ENCODE results near the gene C10orf95. TPM values are rescaled to one million over a fixed set of nuclear protein-coding genes. Genes with fewer than 3 reads are reported as not detected.

The C10orf95 gene
- total RNA-seq, 1 experiment from 2014 or later = 0.21 TPM

DNA sequence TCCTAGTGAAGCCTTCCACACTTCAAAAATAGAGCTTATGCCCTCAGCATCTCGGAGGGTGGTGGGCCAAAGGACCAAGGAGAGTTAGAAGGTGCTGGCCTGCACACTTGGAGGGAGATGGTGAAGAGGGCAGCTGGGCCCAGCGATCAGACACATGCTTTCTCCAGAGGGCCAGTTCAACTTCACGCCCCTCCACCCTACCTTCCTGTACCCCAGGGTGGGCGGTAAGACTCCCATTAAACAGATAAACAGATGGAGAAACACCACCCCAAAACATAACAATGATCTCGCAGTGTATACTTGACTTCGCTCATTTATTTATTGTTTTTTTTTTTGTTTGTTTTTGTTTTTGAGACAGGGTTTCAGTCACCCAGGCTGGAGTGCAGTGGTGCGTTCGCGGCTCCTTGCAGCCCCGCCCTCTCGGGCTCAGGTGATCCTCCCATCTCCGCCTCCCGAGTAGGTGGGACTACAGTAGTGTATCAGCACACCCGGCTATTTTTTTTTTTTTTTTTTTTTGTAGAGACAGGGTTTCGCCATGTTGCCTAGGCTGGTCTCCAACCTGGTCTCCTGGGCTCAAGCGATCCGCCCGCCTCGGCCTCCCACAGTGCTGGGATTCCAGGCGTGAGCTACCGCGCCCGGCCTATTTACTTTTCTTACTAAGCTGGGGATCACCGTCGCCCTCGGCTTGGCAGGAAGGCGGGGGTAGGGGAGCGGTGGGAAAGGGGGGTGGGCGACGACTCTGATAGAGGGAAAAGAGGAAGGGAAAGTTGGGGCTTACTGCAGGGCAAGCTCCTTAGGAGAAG is 1.8 kb downstream of the C10orf95 start (continued):
- no peak for TF ChIP-seq TCF7L2 (IDR thresholded peaks at IDR 0.05; ENCODE audit: low read depth, low read length)

DNA sequence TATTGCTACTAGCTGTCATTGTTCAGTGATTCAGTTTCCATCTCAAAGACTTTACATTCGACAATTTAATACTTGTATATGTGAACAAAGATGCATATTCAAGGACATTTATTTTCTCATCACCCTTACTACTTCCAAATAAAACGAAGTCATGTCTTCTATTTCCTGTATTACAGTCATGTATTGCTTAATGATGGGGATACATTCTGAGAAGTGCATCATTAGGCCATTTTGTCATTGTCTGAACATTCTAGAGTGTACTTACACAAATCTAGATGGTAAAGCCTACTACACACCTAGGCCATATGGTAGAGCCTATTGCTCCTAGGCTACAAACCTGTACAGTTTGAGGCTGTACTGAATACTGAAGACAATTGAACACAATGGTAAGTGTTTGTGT is 6.5 kb downstream of the C10orf95 start:
- Histone ChIP-seq H3K36me3 (ENCODE audit: control insufficient read depth, insufficient read depth, low read length) (peaks cover under 1% of the 10 kb centered on the region; the same call in 1 of the 2 replicates), H3K4me3 (ENCODE audit: low read depth in 2 of 2, low read length in 2 of 2) (no peak overlapping the region), H3K4me1 (ENCODE audit: control insufficient read depth, insufficient read depth, low read length) (peaks cover 6% of the 10 kb centered on the region; the same call in 1 of the 2 replicates), H3K27me3 (ENCODE audit: control insufficient read depth, insufficient read depth, low read length) (no peaks in the 10 kb centered on the region), H3K9me3 (ENCODE audit: control insufficient read depth, insufficient read depth, low read depth, low read length) (no peaks in the 10 kb centered on the region), H3K27ac (ENCODE audit: low read length) (no peak overlapping the region)
- ATAC-seq (no peak), DNase-seq (ENCODE audit: low read depth, low spot score) (no peak)
- ChIA-PET CTCF (no interaction called here), POLR2A (no interaction called here)
- TF ChIP-seq TCF7L2 (IDR thresholded peaks at IDR 0.05; ENCODE audit: low read depth, low read length) (no peak), POLR2AphosphoS5 (IDR thresholded peaks at IDR 0.05; ENCODE audit: low read depth, low read length) (no peak), SIN3A (IDR thresholded peaks at IDR 0.05; ENCODE audit: borderline replicate concordance, insufficient read depth, low read depth, low read length) (no peak)
- TF ChIP-seq, protein P1, sequence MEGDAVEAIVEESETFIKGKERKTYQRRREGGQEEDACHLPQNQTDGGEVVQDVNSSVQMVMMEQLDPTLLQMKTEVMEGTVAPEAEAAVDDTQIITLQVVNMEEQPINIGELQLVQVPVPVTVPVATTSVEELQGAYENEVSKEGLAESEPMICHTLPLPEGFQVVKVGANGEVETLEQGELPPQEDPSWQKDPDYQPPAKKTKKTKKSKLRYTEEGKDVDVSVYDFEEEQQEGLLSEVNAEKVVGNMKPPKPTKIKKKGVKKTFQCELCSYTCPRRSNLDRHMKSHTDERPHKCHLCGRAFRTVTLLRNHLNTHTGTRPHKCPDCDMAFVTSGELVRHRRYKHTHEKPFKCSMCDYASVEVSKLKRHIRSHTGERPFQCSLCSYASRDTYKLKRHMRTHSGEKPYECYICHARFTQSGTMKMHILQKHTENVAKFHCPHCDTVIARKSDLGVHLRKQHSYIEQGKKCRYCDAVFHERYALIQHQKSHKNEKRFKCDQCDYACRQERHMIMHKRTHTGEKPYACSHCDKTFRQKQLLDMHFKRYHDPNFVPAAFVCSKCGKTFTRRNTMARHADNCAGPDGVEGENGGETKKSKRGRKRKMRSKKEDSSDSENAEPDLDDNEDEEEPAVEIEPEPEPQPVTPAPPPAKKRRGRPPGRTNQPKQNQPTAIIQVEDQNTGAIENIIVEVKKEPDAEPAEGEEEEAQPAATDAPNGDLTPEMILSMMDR (IDR thresholded peaks at IDR 0.05) = no peak
- TF ChIP-seq, protein P2, sequence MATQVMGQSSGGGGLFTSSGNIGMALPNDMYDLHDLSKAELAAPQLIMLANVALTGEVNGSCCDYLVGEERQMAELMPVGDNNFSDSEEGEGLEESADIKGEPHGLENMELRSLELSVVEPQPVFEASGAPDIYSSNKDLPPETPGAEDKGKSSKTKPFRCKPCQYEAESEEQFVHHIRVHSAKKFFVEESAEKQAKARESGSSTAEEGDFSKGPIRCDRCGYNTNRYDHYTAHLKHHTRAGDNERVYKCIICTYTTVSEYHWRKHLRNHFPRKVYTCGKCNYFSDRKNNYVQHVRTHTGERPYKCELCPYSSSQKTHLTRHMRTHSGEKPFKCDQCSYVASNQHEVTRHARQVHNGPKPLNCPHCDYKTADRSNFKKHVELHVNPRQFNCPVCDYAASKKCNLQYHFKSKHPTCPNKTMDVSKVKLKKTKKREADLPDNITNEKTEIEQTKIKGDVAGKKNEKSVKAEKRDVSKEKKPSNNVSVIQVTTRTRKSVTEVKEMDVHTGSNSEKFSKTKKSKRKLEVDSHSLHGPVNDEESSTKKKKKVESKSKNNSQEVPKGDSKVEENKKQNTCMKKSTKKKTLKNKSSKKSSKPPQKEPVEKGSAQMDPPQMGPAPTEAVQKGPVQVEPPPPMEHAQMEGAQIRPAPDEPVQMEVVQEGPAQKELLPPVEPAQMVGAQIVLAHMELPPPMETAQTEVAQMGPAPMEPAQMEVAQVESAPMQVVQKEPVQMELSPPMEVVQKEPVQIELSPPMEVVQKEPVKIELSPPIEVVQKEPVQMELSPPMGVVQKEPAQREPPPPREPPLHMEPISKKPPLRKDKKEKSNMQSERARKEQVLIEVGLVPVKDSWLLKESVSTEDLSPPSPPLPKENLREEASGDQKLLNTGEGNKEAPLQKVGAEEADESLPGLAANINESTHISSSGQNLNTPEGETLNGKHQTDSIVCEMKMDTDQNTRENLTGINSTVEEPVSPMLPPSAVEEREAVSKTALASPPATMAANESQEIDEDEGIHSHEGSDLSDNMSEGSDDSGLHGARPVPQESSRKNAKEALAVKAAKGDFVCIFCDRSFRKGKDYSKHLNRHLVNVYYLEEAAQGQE (IDR thresholded peaks at IDR 0.05; ENCODE audit: insufficient read depth in 1 of 2, low read depth in 2 of 2, low read length in 1 of 2) = no peak
- intact Hi-C loops (cut with micrococcal nuclease; ENCODE audit: unreplicated experiment) = no loop called here
- no TSS peak for BruUV-seq (replicated peaks)
- in situ Hi-C loops (cut with HindIII; ENCODE audit: low pct_unique_long_range_greater_than_20kb, low sequenced_read_pairs) = no loop called here

DNA sequence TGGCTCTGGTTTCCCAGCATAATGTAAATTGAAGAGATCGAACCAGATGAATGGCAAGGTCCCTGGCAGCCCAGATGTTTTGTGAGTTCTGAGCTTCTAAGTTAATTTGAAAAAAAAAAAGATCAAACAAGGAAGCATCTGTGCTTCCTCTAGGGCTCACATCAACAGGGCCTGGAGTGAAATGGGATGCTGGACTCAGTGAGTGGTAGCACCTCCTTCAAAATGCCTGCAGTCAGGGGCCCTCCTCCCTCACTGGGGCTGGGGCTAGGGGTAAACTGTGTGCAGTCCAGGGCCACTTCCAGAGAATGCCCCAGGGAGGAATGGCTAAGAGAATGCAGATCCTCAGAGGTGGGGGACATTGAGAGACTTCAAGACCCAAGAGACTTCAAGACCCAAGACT is 13.0 kb downstream of the C10orf95 start:
- no peak for DNase-seq (ENCODE audit: low read depth, low spot score)
- Histone ChIP-seq H3K36me3 (ENCODE audit: control insufficient read depth, insufficient read depth, low read length) (no peaks in the 10 kb centered on the region), H3K4me3 (ENCODE audit: low read depth in 2 of 2, low read length in 2 of 2) (no peak overlapping the region), H3K27me3 (ENCODE audit: control insufficient read depth, insufficient read depth, low read length) (no peaks in the 10 kb centered on the region), H3K27ac (ENCODE audit: low read length) (no peak overlapping the region), H3K9me3 (ENCODE audit: control insufficient read depth, insufficient read depth, low read depth, low read length) (no peaks in the 10 kb centered on the region), H3K4me1 (ENCODE audit: control insufficient read depth, insufficient read depth, low read length) (peaks cover 11% of the 10 kb centered on the region)
- POLR2A ChIA-PET = no interaction called here
- intact Hi-C loops (cut with micrococcal nuclease; ENCODE audit: unreplicated experiment) = no loop called here
- BruUV-seq (replicated peaks) = no TSS peak
- no peak for ATAC-seq
- TF ChIP-seq, protein P1 (IDR thresholded peaks at IDR 0.05) = no peak
- TF ChIP-seq SIN3A (IDR thresholded peaks at IDR 0.05; ENCODE audit: borderline replicate concordance, insufficient read depth, low read depth, low read length) (no peak), POLR2AphosphoS5 (IDR thresholded peaks at IDR 0.05; ENCODE audit: low read depth, low read length) (no peak), TCF7L2 (IDR thresholded peaks at IDR 0.05; ENCODE audit: low read depth, low read length) (no peak)
- TF ChIP-seq, protein P2 (IDR thresholded peaks at IDR 0.05; ENCODE audit: insufficient read depth in 1 of 2, low read depth in 2 of 2, low read length in 1 of 2) = no peak
- CTCF ChIA-PET = no interaction called here
- in situ Hi-C loops (cut with HindIII; ENCODE audit: low pct_unique_long_range_greater_than_20kb, low sequenced_read_pairs) = no loop called here

Data from Panc1 (cell line).